GM12878 (cell line): ENCODE results near the gene IRF2BPL. TPM values are rescaled to one million over a fixed set of nuclear protein-coding genes. Genes with fewer than 3 reads are reported as not detected.

ENCODE experiments used
- BACH1 ChIP-seq: fragments of 450-650 bp; IDR thresholded peaks from 2 replicates; pipeline ENCODE4 v1.6.1; 2017; ENCODE audit warnings: mild to moderate bottlenecking, borderline replicate concordance
- BMI1 ChIP-seq: fragments of 450-650 bp; IDR thresholded peaks from 2 replicates; pipeline ENCODE4 v1.6.1; 2016; ENCODE audit warnings: mild to moderate bottlenecking, moderate library complexity, borderline replicate concordance
- CEBPB ChIP-seq, 2 experiments: fragments of 150-350 bp in 1 of 2; IDR thresholded peaks; 2 replicates each; pipeline ENCODE4 v1.6.1; 2012 to 2014; ENCODE audit warnings: low read depth in 2 of 2, low read length in 2 of 2, borderline replicate concordance in 1 of 2, inconsistent platforms in 1 of 2
- CREB1 ChIP-seq: IDR thresholded peaks from 2 replicates; pipeline ENCODE4 v1.6.1; 2012; ENCODE audit warnings: low read depth, mild to moderate bottlenecking, inconsistent platforms
- DPF2 ChIP-seq: fragments of 450-650 bp; IDR thresholded peaks from 2 replicates; pipeline ENCODE4 v1.6.1; 2017; ENCODE audit warnings: mild to moderate bottlenecking
- E4F1 ChIP-seq: fragments of 450-650 bp; IDR thresholded peaks from 2 replicates; pipeline ENCODE4 v1.6.1; 2018; ENCODE audit warnings: borderline replicate concordance, mild to moderate bottlenecking; ENCODE audit not compliant: partially characterized antibody
- MEF2B ChIP-seq: fragments of 450-650 bp; IDR thresholded peaks from 2 replicates; pipeline ENCODE4 v1.6.1; 2018; ENCODE audit warnings: mild to moderate bottlenecking, moderate library complexity; ENCODE audit not compliant: partially characterized antibody, poor library complexity, severe bottlenecking
- MYC ChIP-seq: IDR thresholded peaks from 2 replicates; pipeline ENCODE4 v1.6.1; 2011; ENCODE audit warnings: mild to moderate bottlenecking, low read length, moderate library complexity, inconsistent platforms; ENCODE audit not compliant: insufficient read depth, insufficient replicate concordance, insufficient read length, severe bottlenecking
- PAX8 ChIP-seq: fragments of 450-650 bp; IDR thresholded peaks from 2 replicates; pipeline ENCODE4 v1.6.1; 2017; ENCODE audit warnings: mild to moderate bottlenecking, moderate library complexity
- RB1 ChIP-seq: fragments of 450-650 bp; formaldehyde crosslinking; IDR thresholded peaks from 2 replicates; pipeline ENCODE4 v1.6.1; 2017; ENCODE audit warnings: mild to moderate bottlenecking, borderline replicate concordance
- SMC3 ChIP-seq: IDR thresholded peaks from 2 replicates; pipeline ENCODE4 v1.6.1; 2011; ENCODE audit warnings: low read length, improper control_type of control experiment, borderline replicate concordance
- SREBF1 ChIP-seq: IDR thresholded peaks from 2 replicates; pipeline ENCODE4 v1.6.1; 2012; ENCODE audit warnings: mild to moderate bottlenecking, low read length
- SRF ChIP-seq, 2 experiments: IDR thresholded peaks; 2 replicates each; pipeline ENCODE4 v1.6.1; 2011; ENCODE audit warnings: low read depth in 2 of 2, low read length in 2 of 2, mild to moderate bottlenecking in 1 of 2, moderate library complexity in 1 of 2
- SUZ12 ChIP-seq: fragments of 200-600 bp; sonication (generic); IDR thresholded peaks from one replicate; pipeline ENCODE4 v1.6.1; 2018; ENCODE audit warnings: antibody characterized with exemption, mild to moderate bottlenecking; ENCODE audit not compliant: unreplicated experiment
- TCF3 ChIP-seq: IDR thresholded peaks from 2 replicates; pipeline ENCODE4 v1.6.1; 2012; ENCODE audit warnings: low read depth, mild to moderate bottlenecking, low read length, borderline replicate concordance; ENCODE audit not compliant: insufficient read depth
- YY1 ChIP-seq: IDR thresholded peaks from 2 replicates; pipeline ENCODE4 v1.6.1; 2011; ENCODE audit warnings: low read depth, mild to moderate bottlenecking, low read length
- ZBED1 ChIP-seq: IDR thresholded peaks from 2 replicates; pipeline ENCODE4 v1.6.1; 2016; ENCODE audit warnings: borderline replicate concordance
- ZBTB33 ChIP-seq: fragments of 450-650 bp; IDR thresholded peaks from 2 replicates; pipeline ENCODE4 v1.6.1; 2017; ENCODE audit warnings: mild to moderate bottlenecking
- ZNF384 ChIP-seq: IDR thresholded peaks from 2 replicates; pipeline ENCODE4 v1.6.1; 2012; ENCODE audit warnings: low read depth, mild to moderate bottlenecking, low read length, improper control_type of control experiment, borderline replicate concordance
- polyA plus RNA-seq, 11 experiments: library from polyadenylated mRNA; depleted of rRNA in 4 of 11; unstranded in 6 of 11; stranded (reverse) in 5 of 11; fragments of >200 nt; fragmentation: Nextera tagmentation in 4 of 11; fragmentation: Illumina TruSeq in 1 of 11; extraction: Ambion mirVana in 4 of 11; extraction: Trizol in 1 of 11; gene quantifications; 1 replicate in 1 of 11; 2 replicates in 10 of 11; pipeline versions ENCODE4 v1.2.1 to v1.2.3, GENCODE V29; 2011 to 2016; ENCODE audit warnings: inconsistent platforms in 2 of 11, missing spikeins in 2 of 11, low read depth in 1 of 11
- total RNA-seq, 4 experiments: library from RNA; depleted of rRNA in 3 of 4; stranded (reverse); fragments of >200 nt in 3 of 4; fragmentation: Illumina TruSeq in 1 of 4; extraction: Trizol in 1 of 4; gene quantifications; 2 replicates each; pipeline versions ENCODE4 v1.2.1 to v1.2.3, GENCODE V29; 2013 to 2021
- TF ChIP-seq, protein P1 (sequence below): IDR thresholded peaks from 2 replicates; pipeline ENCODE4 v1.6.1; 2011; ENCODE audit warnings: mild to moderate bottlenecking, low read depth, low read length, moderate library complexity; ENCODE audit not compliant: insufficient replicate concordance
- TF ChIP-seq, protein P2 (sequence below): fragments of 450-650 bp; IDR thresholded peaks from 2 replicates; pipeline ENCODE4 v1.6.1; 2017; ENCODE audit warnings: low read depth, mild to moderate bottlenecking, moderate library complexity

The IRF2BPL gene
- total and polyA plus RNA-seq, 10 of the 15 experiments (the other 5 are each of a cell fraction or from before 2014, with no cell fraction given): 1.2 to 34.5 (median 3.1) TPM

GRCh38 chr14:77032844-77033621 lies 4.5 kb upstream of the IRF2BPL start (continued):
- TF ChIP-seq E4F1: no peak
- TF ChIP-seq SMC3: no peak
- peak in 1 of 2 experiments; percentile 92; a peak in 2 of 4 replicates for TF ChIP-seq CEBPB (IDR thresholded peaks at IDR 0.05; ENCODE audit: borderline replicate concordance in 1 of 2, low read depth in 2 of 2, low read length in 2 of 2)
- no peak for TF ChIP-seq ZBED1
- TF ChIP-seq, protein P1, sequence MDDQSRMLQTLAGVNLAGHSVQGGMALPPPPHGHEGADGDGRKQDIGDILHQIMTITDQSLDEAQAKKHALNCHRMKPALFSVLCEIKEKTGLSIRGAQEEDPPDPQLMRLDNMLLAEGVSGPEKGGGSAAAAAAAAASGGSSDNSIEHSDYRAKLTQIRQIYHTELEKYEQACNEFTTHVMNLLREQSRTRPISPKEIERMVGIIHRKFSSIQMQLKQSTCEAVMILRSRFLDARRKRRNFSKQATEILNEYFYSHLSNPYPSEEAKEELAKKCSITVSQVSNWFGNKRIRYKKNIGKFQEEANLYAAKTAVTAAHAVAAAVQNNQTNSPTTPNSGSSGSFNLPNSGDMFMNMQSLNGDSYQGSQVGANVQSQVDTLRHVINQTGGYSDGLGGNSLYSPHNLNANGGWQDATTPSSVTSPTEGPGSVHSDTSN: no peak
- TF ChIP-seq PAX8: no peak
- TF ChIP-seq BACH1: no peak; the same call in none of the 2 replicates
- TF ChIP-seq TCF3: no peak
- TF ChIP-seq RB1: no peak
- TF ChIP-seq MYC: no peak
- TF ChIP-seq ZNF384: peak; percentile 67; the same call in 1 of the 2 replicates
- TF ChIP-seq SRF (IDR thresholded peaks at IDR 0.05; ENCODE audit: low read depth in 2 of 2, low read length in 2 of 2): peak; percentile 66 to 92
- TF ChIP-seq BMI1: no peak
- peak; percentile 9 for TF ChIP-seq MEF2B
- 0 out of 2 replicates have a peak, but pooled peaks have one; percentile 16 for TF ChIP-seq YY1
- TF ChIP-seq SREBF1: no peak
- TF ChIP-seq CREB1: peak; percentile 37; the same call in 1 of the 2 replicates
- TF ChIP-seq SUZ12: no peak
- TF ChIP-seq DPF2: no peak
- TF ChIP-seq, protein P2, sequence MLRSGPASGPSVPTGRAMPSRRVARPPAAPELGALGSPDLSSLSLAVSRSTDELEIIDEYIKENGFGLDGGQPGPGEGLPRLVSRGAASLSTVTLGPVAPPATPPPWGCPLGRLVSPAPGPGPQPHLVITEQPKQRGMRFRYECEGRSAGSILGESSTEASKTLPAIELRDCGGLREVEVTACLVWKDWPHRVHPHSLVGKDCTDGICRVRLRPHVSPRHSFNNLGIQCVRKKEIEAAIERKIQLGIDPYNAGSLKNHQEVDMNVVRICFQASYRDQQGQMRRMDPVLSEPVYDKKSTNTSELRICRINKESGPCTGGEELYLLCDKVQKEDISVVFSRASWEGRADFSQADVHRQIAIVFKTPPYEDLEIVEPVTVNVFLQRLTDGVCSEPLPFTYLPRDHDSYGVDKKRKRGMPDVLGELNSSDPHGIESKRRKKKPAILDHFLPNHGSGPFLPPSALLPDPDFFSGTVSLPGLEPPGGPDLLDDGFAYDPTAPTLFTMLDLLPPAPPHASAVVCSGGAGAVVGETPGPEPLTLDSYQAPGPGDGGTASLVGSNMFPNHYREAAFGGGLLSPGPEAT: no peak
- TF ChIP-seq ZBTB33: peak; percentile 84; the same call in 1 of the 2 replicates
